ENCODE measurements around the gene SF3B3. TPM values are rescaled to one million over a fixed set of nuclear protein-coding genes. Genes with fewer than 3 reads are reported as not detected.
"Not testable (repeated sequence)": the region's sequence is repeated elsewhere in the genome, so short reads cannot be mapped to it uniquely, and the experiment has no call there.

SF3B3 gene
- polyA plus RNA-seq, 1 donor = 202 TPM

DNA sequence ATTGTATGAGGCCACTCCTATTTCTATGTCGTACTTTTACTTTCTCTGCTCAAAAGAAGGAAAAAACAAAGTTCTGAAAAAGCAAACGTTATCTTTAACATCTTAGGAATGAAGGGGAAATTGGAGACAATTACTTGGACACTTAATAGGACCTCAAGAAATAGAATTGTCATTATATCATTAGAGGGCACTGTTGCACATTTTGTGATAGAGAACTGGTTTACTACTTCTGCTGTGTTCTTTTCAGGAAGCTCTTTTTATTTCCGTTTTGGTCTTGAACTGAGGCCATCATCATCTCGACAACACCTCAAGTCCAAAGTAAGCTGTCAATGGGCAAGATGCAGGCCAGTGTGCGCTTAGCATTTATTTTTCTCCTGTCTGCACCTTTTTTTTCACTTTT lies 14.9 kb upstream of the SF3B3 start:
- no peak overlapping the region for H3K27ac ChIP-seq (ENCODE audit: low read length)
- no peaks in the 10 kb centered on the region for H3K27me3 ChIP-seq (ENCODE audit: control insufficient read depth, insufficient read depth, low read length)
- no peaks in the 10 kb centered on the region for H3K4me1 ChIP-seq (ENCODE audit: control insufficient read depth, insufficient read depth, low read length)
- DNase-seq = no peak
- H3K9me3 ChIP-seq (ENCODE audit: control insufficient read depth, low read depth, low read length) = no peaks in the 10 kb centered on the region
- H3K36me3 ChIP-seq (ENCODE audit: control insufficient read depth, insufficient read depth, low read length) = peaks cover 67% of the 10 kb centered on the region
- H3K4me3 ChIP-seq (ENCODE audit: low read length) = no peak overlapping the region
- WGBS (ENCODE audit: insufficient coverage, low lambda C conversion rate) = 89% methylated on average over 3 of the region's 5 CpGs

DNA sequence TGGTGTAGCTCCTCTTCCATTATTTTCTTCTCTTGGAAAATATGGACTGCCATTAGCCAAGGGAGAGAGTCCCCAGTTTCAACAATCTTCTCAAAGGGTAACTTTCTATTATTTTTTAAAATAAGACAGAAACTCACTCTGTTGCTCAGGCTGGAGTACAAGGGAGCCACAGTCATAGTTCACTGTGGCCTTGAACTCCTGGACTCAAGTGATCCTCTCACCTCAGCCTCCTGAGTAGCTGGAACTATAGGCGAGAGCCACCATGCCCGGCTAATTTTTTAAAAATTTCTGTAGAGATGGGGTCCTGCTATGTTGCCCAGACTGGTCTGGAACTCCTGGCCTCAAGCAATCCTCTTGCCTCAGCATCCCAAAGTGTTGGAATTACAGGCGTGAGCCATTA lies 13.4 kb upstream of the SF3B3 start:
- Histone ChIP-seq H3K4me3 (ENCODE audit: low read length) (no peak overlapping the region), H3K27me3 (ENCODE audit: control insufficient read depth, insufficient read depth, low read length) (no peaks in the 10 kb centered on the region), H3K4me1 (ENCODE audit: control insufficient read depth, insufficient read depth, low read length) (no peaks in the 10 kb centered on the region), H3K27ac (ENCODE audit: low read length) (no peak overlapping the region), H3K36me3 (ENCODE audit: control insufficient read depth, insufficient read depth, low read length) (peaks cover 76% of the 10 kb centered on the region), H3K9me3 (ENCODE audit: control insufficient read depth, low read depth, low read length) (no peaks in the 10 kb centered on the region)
- WGBS (ENCODE audit: insufficient coverage, low lambda C conversion rate) = no CpG with 5 or more reads among the region's 3 CpGs
- DNase-seq = no peak

DNA sequence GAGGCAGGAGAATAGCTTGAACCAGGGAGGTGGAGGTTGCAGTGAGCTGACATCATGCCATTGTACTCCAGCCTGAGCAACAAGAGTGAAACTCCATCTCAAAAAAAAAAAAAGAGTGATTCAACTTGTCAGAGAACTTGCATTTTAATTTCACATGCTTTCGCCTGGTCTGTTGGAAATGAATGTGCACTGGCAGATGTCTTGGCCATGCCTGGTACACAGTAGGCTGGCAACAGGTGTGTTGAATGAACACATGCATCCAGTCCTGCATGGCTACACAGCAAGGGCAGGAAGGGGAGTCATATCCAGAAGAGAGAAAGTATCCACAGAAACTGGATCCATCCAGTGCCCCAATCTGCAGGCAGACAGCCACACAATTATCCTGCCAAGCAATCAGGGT lies 11.8 kb upstream of the SF3B3 start:
- Histone ChIP-seq H3K4me3 (ENCODE audit: low read length) (no peak overlapping the region), H3K36me3 (ENCODE audit: control insufficient read depth, insufficient read depth, low read length) (peaks cover 88% of the 10 kb centered on the region), H3K27me3 (ENCODE audit: control insufficient read depth, insufficient read depth, low read length) (no peaks in the 10 kb centered on the region), H3K9me3 (ENCODE audit: control insufficient read depth, low read depth, low read length) (no peaks in the 10 kb centered on the region), H3K4me1 (ENCODE audit: control insufficient read depth, insufficient read depth, low read length) (no peaks in the 10 kb centered on the region), H3K27ac (ENCODE audit: low read length) (no peak overlapping the region)
- no peak for DNase-seq
- no CpG with 5 or more reads among the region's 1 CpG for WGBS (ENCODE audit: insufficient coverage, low lambda C conversion rate)

DNA sequence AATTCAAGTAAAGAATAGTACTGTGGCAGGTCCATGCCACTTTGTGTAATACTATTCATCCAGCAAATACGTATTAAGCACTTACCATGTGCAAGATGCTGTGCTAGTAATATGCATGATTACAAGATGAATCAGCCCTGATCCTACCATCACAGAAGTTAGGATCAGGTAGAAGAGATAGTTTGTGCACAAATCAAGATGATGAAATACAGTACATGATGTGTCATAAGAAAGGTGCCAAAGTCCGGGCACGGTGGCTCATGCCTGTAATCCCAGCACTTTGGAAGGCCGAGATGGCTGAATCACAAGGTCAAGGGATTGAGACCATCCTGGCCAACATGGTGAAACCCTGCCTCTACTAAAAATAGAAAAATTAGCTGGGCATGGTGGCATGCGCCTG lies 11.2 kb upstream of the SF3B3 start:
- Histone ChIP-seq H3K9me3 (ENCODE audit: control insufficient read depth, low read depth, low read length) (no peaks in the 10 kb centered on the region), H3K36me3 (ENCODE audit: control insufficient read depth, insufficient read depth, low read length) (peaks cover 89% of the 10 kb centered on the region), H3K27ac (ENCODE audit: low read length) (no peak overlapping the region), H3K4me3 (ENCODE audit: low read length) (no peak overlapping the region), H3K27me3 (ENCODE audit: control insufficient read depth, insufficient read depth, low read length) (no peaks in the 10 kb centered on the region), H3K4me1 (ENCODE audit: control insufficient read depth, insufficient read depth, low read length) (no peaks in the 10 kb centered on the region)
- peak in 1 of 2 donors; percentile 17 for DNase-seq
- WGBS (ENCODE audit: insufficient coverage, low lambda C conversion rate) = no CpG with 5 or more reads among the region's 5 CpGs

DNA sequence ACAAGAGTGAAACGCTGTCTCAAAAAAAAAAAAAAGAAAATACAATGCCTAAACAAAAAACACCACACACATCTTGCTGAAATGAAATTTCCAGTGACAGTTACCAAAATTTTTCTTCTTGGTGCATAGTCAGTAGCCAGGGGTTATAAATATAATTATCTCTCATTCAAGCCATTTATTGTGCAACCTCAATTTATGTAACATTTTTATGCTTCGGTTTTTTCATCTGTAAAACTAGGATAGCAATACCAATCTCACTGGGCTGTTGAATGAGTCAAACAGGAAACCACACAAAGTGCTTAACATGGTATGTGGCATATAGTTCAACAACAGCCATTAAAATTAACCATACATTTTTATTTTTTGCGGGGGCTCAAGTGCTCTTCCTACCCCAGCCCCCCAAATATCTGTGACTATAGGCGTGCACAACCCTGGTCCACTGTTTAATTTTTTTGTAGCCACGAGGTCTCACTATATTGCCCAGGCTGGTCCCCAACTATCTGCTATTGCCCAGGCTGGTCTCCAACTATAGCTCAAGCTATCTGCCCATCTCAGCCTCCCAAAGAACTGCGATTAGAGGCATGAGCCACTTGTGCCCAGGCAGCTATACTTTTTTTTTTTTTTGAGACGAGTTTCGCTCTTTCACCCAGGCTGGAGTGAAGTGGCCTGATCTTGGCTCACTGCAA lies 2.9 kb upstream of the SF3B3 start:
- H3K4me3 ChIP-seq (ENCODE audit: low read length) = no peak overlapping the region
- no peaks in the 10 kb centered on the region for H3K27me3 ChIP-seq (ENCODE audit: control insufficient read depth, insufficient read depth, low read length)
- H3K36me3 ChIP-seq (ENCODE audit: control insufficient read depth, insufficient read depth, low read length) = peaks cover 23% of the 10 kb centered on the region
- WGBS (ENCODE audit: insufficient coverage, low lambda C conversion rate) = no CpG with 5 or more reads among the region's 8 CpGs
- H3K4me1 ChIP-seq (ENCODE audit: control insufficient read depth, insufficient read depth, low read length) = peaks cover 6% of the 10 kb centered on the region
- no peaks in the 10 kb centered on the region for H3K9me3 ChIP-seq (ENCODE audit: control insufficient read depth, low read depth, low read length)
- no peak overlapping the region for H3K27ac ChIP-seq (ENCODE audit: low read length)
- no peak for DNase-seq

DNA sequence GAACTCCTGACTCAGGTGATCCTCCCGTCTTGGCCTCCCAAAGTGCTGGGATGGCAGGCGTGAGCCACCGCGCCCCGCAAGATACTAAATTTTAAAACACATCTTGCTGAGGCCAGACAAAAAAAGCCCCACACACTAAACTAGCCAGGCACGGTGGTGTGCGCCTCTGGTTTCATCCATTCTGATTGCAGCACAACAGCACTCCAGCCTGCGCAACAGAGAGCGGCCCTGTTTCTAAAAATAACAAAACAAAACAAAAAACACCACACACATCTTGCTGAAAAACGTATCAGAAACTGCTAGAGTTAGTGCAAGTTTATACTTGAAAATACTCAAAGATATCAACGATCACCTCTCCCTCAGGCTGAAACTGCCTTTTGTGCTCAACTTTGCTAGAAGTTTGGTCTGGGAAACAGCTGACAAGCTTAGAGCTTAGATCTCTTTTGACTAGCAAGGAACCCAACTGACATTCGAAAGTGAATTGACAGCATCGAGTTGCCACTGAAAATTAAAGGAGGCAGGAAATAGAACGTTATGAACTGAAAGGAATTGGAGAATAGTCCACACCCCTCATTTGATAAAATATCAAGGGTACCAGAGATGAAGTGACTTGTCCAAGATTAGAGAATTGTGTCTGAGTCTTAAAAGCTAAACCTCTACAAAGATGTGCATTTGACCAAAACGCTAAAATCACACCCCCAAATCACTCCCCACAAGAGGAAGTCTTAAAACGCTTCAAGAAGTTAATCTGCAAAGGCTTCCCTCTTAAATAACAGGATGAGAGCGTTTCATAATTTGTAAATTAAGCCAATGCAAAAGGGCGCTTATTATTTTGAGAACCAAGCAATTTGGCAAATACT lies 1.2 kb upstream of the SF3B3 start:
- Histone ChIP-seq H3K27ac (ENCODE audit: low read length) (no peak overlapping the region), H3K4me3 (ENCODE audit: low read length) (peak overlapping the region; percentile 86), H3K36me3 (ENCODE audit: control insufficient read depth, insufficient read depth, low read length) (peaks cover 17% of the 10 kb centered on the region), H3K4me1 (ENCODE audit: control insufficient read depth, insufficient read depth, low read length) (peaks cover 15% of the 10 kb centered on the region), H3K27me3 (ENCODE audit: control insufficient read depth, insufficient read depth, low read length) (no peaks in the 10 kb centered on the region), H3K9me3 (ENCODE audit: control insufficient read depth, low read depth, low read length) (no peaks in the 10 kb centered on the region)
- no peak for DNase-seq
- WGBS (ENCODE audit: insufficient coverage, low lambda C conversion rate) = 80% methylated on average over 1 of the region's 18 CpGs

DNA sequence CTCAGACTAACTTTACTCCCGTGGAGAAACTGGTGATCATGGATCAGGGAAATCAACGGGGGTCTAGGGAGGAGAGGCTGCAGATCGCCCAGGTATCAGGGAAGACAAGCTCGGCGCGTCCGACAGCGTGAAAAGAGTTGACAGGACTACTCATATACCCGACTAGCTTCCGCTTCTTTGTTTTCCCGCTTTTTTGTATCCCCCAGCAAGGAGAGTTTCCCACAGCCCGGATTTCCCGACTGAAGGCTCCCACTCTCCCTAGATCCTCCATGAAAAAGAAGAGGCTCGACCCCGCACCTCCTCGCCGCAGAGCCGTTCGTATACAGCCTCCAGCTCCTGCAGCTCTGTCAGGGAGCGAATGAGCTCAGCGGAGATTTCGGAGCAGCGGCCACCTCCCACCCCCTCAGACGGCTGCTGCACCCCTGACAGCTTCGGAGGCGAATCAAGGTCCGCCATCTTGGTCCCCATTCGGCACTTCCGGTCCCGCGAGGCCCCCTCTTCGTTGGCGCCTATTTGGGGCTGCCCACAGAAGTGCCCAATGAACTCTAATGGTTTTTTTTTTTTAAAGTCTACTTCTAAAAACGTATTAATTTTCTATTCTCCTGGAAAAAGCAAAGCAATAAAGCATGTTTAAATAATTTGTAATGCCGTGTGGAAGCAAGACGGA lies 407 bp upstream of the SF3B3 start, which contains the start of gene COG4:
COG4 (minus strand) TSS at position 479 of the 667 bp plus-strand sequence; CDS start at position 468, 11 bp downstream.
- Histone ChIP-seq H3K9me3 (ENCODE audit: control insufficient read depth, low read depth, low read length) (no peaks in the 10 kb centered on the region), H3K4me1 (ENCODE audit: control insufficient read depth, insufficient read depth, low read length) (peaks cover 15% of the 10 kb centered on the region), H3K36me3 (ENCODE audit: control insufficient read depth, insufficient read depth, low read length) (peaks cover 14% of the 10 kb centered on the region), H3K27ac (ENCODE audit: low read length) (peak within 1 kb of the TSS; percentile 76), H3K4me3 (ENCODE audit: low read length) (peak within 1 kb of the TSS; percentile 86), H3K27me3 (ENCODE audit: control insufficient read depth, insufficient read depth, low read length) (no peaks in the 10 kb centered on the region)
- DNase-seq = peak; percentile 79 to 86
- WGBS (ENCODE audit: insufficient coverage, low lambda C conversion rate) = 0% methylated on average over 1 of the region's 36 CpGs

DNA sequence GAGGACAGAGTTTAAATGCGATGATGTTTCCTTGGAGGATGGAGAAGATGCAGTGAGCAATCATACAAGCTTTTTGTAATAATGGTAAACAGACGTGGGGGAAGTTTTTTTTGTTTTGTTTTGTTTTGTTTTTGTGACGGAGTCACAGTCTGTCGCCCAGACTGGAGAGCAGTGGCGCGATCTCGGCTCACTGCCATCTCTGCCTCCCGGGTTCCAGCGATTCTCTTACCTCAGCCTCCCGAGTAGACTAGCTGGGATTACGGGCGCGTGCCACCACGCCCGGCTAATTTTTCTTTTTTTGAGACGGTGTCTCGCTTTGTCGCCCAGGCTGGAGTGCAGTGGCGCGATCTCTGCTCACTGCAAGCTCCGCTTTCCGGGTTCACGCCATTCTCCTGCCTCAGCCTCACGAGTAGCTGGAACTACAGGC lies 796 bp downstream of the SF3B3 start:
- Histone ChIP-seq H3K4me1 (ENCODE audit: control insufficient read depth, insufficient read depth, low read length) (peaks cover 15% of the 10 kb centered on the region), H3K4me3 (ENCODE audit: low read length) (peak overlapping the region; percentile 86), H3K36me3 (ENCODE audit: control insufficient read depth, insufficient read depth, low read length) (peaks cover 24% of the 10 kb centered on the region), H3K27ac (ENCODE audit: low read length) (peak overlapping the region; percentile 76)
- DNase-seq; H3K9me3 ChIP-seq (ENCODE audit: control insufficient read depth, low read depth, low read length); H3K27me3 ChIP-seq (ENCODE audit: control insufficient read depth, insufficient read depth, low read length): not testable (repeated sequence)
- no CpG with 5 or more reads among the region's 24 CpGs for WGBS (ENCODE audit: insufficient coverage, low lambda C conversion rate)

DNA sequence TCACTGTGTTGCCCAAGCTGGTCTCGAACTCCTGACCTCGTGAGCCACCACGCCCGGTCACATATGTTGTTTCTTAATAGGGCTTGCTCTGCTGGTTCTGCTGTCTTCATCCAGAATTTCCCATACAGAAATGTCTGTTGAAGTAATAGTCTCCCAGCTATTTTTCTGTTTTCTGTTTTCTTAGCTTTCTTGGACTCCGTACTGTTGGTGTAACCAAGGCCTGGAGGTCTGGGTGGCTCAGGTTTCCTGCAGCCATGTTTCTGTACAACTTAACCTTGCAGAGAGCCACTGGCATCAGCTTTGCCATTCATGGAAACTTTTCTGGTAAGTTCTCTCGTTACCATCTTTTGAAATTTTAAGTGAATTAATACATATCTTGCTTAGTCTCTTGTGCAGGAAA lies 2.8 kb downstream of the SF3B3 start:
- peaks cover 38% of the 10 kb centered on the region for H3K36me3 ChIP-seq (ENCODE audit: control insufficient read depth, insufficient read depth, low read length)
- H3K4me1 ChIP-seq (ENCODE audit: control insufficient read depth, insufficient read depth, low read length) = peaks cover 15% of the 10 kb centered on the region
- no peak overlapping the region for H3K4me3 ChIP-seq (ENCODE audit: low read length)

DNA sequence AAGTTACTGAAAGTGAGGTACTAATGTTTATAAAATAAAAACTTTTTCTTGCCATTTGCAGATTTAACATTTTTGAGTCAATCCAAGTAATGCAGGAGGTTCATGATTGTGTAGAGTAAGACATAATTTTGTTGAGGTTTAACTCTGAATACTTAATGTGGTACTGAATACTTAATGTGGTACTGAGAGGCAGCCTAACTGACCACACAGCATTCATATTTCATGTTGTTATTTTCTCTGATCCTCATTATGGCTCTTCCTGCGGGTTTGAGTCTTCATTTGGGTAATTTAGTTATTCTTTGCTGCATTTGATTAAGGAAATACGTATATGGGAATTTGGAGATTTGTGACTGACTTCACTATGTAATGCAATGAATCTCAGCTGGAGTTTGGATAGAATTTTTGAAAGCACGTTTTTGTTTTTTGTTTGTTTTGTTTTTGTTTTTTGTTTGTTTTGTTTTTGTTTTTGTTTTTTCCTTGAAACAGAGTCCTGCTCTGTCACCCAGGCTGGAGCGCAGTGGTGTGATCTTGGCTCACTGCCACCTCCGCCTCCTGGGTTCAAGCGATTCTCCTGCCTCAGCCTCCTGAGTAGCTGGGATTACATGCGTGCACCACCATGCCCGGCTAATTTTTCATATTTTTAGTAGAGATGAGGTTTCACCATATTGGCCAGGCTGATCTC lies 3.8 kb downstream of the SF3B3 start:
- Histone ChIP-seq H3K27me3 (ENCODE audit: control insufficient read depth, insufficient read depth, low read length) (no peaks in the 10 kb centered on the region), H3K36me3 (ENCODE audit: control insufficient read depth, insufficient read depth, low read length) (peaks cover 47% of the 10 kb centered on the region), H3K27ac (ENCODE audit: low read length) (no peak overlapping the region), H3K4me1 (ENCODE audit: control insufficient read depth, insufficient read depth, low read length) (peaks cover 15% of the 10 kb centered on the region), H3K4me3 (ENCODE audit: low read length) (no peak overlapping the region), H3K9me3 (ENCODE audit: control insufficient read depth, low read depth, low read length) (no peaks in the 10 kb centered on the region)
- WGBS (ENCODE audit: insufficient coverage, low lambda C conversion rate) = 100% methylated on average over 1 of the region's 8 CpGs
- DNase-seq = no peak

More for the DNA sequence above, 2.8 kb downstream of the SF3B3 start:
- no peak for DNase-seq
- WGBS (ENCODE audit: insufficient coverage, low lambda C conversion rate) = 80% methylated on average over 1 of the region's 6 CpGs
- Histone ChIP-seq H3K27ac (ENCODE audit: low read length) (no peak overlapping the region), H3K27me3 (ENCODE audit: control insufficient read depth, insufficient read depth, low read length) (no peaks in the 10 kb centered on the region), H3K9me3 (ENCODE audit: control insufficient read depth, low read depth, low read length) (no peaks in the 10 kb centered on the region)
